ENCODE results near the gene RANBP17. TPM values are rescaled to one million over a fixed set of nuclear protein-coding genes. Genes with fewer than 3 reads are reported as not detected.
"Not testable (repeated sequence)": the region's sequence is repeated elsewhere in the genome, so short reads cannot be mapped to it uniquely, and the experiment has no call there.

The RANBP17 gene
- total RNA-seq, 2 experiments from 2014 or later = not detected

DNA sequence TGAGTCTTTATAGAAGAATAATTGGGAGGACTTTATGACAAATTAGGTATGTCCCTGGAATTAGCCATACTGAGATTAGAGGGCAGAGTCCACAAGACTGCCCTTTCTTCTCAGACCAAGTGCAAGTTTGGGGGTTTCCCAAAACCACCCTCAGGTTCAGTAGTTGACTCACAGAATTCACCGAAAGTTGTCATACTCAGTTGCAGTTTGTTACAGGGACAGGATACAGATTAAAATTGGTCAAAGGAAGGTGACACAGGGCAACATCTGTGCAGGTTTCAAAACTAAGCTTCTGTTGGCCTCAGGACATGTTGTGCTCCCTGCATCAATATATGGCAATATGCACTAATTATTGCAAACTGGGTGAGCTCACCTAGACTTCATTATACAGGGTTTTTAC lies 3.8 kb downstream of the RANBP17 start:
- intact Hi-C loops (cut with DNase I, micrococcal nuclease) = no loop called here
- no peak overlapping the region for H3K4me3 Mint-ChIP-seq
- no peaks in the 10 kb centered on the region for H3K4me1 ChIP-seq (ENCODE audit: insufficient read depth, low read length)
- TF ChIP-seq CTCF (IDR thresholded peaks at IDR 0.05) = no peak
- no peaks in the 10 kb centered on the region for H3K36me3 Mint-ChIP-seq (ENCODE audit: low read depth)
- no peak overlapping the region for H3K27ac ChIP-seq (ENCODE audit: low read depth in 1 of 2, low read length in 2 of 2)
- no peak overlapping the region for H3K4me3 ChIP-seq (ENCODE audit: low read length)
- H3K27me3 Mint-ChIP-seq = peaks cover 43% of the 10 kb centered on the region
- no peak for DNase-seq
- H3K9me3 ChIP-seq (ENCODE audit: control insufficient read depth in 1 of 2, insufficient read depth in 1 of 2, low read length in 2 of 2) = peaks cover 9 to 21% of the 10 kb centered on the region in 2 experiments
- ATAC-seq (ENCODE audit: poor library complexity) = no peak
- POLR2A ChIA-PET = no interaction called here
- H3K27me3 ChIP-seq (ENCODE audit: control insufficient read depth in 1 of 2, insufficient read depth in 2 of 2, low read length in 2 of 2) = peaks cover 12 to 17% of the 10 kb centered on the region in 2 experiments
- H3K9me3 Mint-ChIP-seq = peaks cover 16% of the 10 kb centered on the region
- no peak overlapping the region for H3K27ac Mint-ChIP-seq
- H3K4me1 Mint-ChIP-seq (ENCODE audit: low read depth) = no peaks in the 10 kb centered on the region
- CTCF ChIA-PET = no interaction called here
- no peaks in the 10 kb centered on the region for H3K36me3 ChIP-seq (ENCODE audit: insufficient read depth, low read length)

GRCh38 chr5:170867825-170868224 lies 6.0 kb downstream of the RANBP17 start:
- Histone ChIP-seq H3K36me3 (ENCODE audit: insufficient read depth, low read length) (no peaks in the 10 kb centered on the region), H3K4me3 (ENCODE audit: low read length) (no peak overlapping the region), H3K27me3 (ENCODE audit: control insufficient read depth in 1 of 2, insufficient read depth in 2 of 2, low read length in 2 of 2) (peaks cover 8 to 10% of the 10 kb centered on the region in 2 experiments), H3K27ac (ENCODE audit: low read depth in 1 of 2, low read length in 2 of 2) (no peak overlapping the region), H3K4me1 (ENCODE audit: insufficient read depth, low read length) (no peaks in the 10 kb centered on the region), H3K9me3 (ENCODE audit: control insufficient read depth in 1 of 2, insufficient read depth in 1 of 2, low read length in 2 of 2) (peaks cover 0 to 11% of the 10 kb centered on the region in 2 experiments)
- no peak for DNase-seq
- no peak for ATAC-seq (ENCODE audit: poor library complexity)
- no peak overlapping the region for H3K4me3 Mint-ChIP-seq
- H3K9me3 Mint-ChIP-seq = peaks cover 19% of the 10 kb centered on the region
- no peaks in the 10 kb centered on the region for H3K36me3 Mint-ChIP-seq (ENCODE audit: low read depth)
- no peak overlapping the region for H3K27ac Mint-ChIP-seq
- TF ChIP-seq CTCF (IDR thresholded peaks at IDR 0.05) = no peak
- ChIA-PET POLR2A (no interaction called here), CTCF (no interaction called here)
- no peaks in the 10 kb centered on the region for H3K4me1 Mint-ChIP-seq (ENCODE audit: low read depth)
- intact Hi-C loops (cut with DNase I, micrococcal nuclease) = no loop called here
- H3K27me3 Mint-ChIP-seq = peaks cover 28% of the 10 kb centered on the region

- CTCF ChIA-PET; H3K27ac Mint-ChIP-seq; intact Hi-C loops (cut with DNase I, micrococcal nuclease): not testable (repeated sequence)
These were observed 8.6 kb downstream of the RANBP17 start for GRCh38 chr5:170870390-170870789.

DNA sequence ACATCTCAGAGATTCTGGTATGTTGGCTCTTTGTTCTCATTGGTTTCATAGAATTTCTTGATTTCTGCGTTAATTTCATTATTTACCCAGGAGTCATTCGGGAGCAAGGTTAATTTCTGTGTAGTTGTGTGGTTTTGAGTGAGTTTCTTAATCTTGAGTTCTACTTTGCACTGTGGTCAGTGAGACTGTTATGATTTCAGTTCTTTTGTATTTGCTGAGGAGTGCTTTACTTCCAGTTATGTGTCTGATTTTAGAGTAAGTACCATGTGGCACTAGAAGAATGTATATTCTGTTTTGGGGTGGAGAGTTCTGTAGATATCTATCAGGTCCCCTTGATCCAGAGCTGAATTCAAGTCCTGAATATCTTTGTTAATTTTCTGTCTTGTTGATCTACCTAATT lies 12.2 kb downstream of the RANBP17 start:
- Mint-ChIP-seq H3K27ac (no peak overlapping the region), H3K27me3 (peaks cover 4% of the 10 kb centered on the region), H3K9me3 (peaks cover 20% of the 10 kb centered on the region), H3K4me3 (no peak overlapping the region), H3K4me1 (ENCODE audit: low read depth) (no peaks in the 10 kb centered on the region), H3K36me3 (ENCODE audit: low read depth) (no peaks in the 10 kb centered on the region)
- intact Hi-C loops (cut with DNase I, micrococcal nuclease) = no loop called here
- H3K27ac ChIP-seq (ENCODE audit: low read depth in 1 of 2, low read length in 2 of 2) = no peak overlapping the region
- H3K4me1 ChIP-seq (ENCODE audit: insufficient read depth, low read length) = no peaks in the 10 kb centered on the region
- H3K27me3 ChIP-seq (ENCODE audit: control insufficient read depth in 1 of 2, insufficient read depth in 2 of 2, low read length in 2 of 2) = peaks cover 0 to 2% of the 10 kb centered on the region in 2 experiments
- ATAC-seq (ENCODE audit: poor library complexity) (no peak), DNase-seq (no peak)
- no peaks in the 10 kb centered on the region for H3K9me3 ChIP-seq (ENCODE audit: control insufficient read depth in 1 of 2, insufficient read depth in 1 of 2, low read length in 2 of 2)
- H3K4me3 ChIP-seq (ENCODE audit: low read length) = no peak overlapping the region
- TF ChIP-seq CTCF (IDR thresholded peaks at IDR 0.05) = no peak
- POLR2A ChIA-PET = interaction anchor here (0.7 kb wide), 1 partner anchor 952 kb away, joined by 3 read pairs; no protein-coding TSS in a partner anchor
- H3K36me3 ChIP-seq (ENCODE audit: insufficient read depth, low read length) = no peaks in the 10 kb centered on the region
- CTCF ChIA-PET = no interaction called here

More at GRCh38 chr5:170870390-170870789, 8.6 kb downstream of the RANBP17 start:
- H3K27me3 Mint-ChIP-seq; H3K27ac ChIP-seq (ENCODE audit: low read depth in 1 of 2, low read length in 2 of 2); POLR2A ChIA-PET; ATAC-seq (ENCODE audit: poor library complexity); H3K36me3 ChIP-seq (ENCODE audit: insufficient read depth, low read length); DNase-seq; H3K9me3 ChIP-seq (ENCODE audit: control insufficient read depth in 1 of 2, insufficient read depth in 1 of 2, low read length in 2 of 2); H3K36me3 Mint-ChIP-seq (ENCODE audit: low read depth); H3K4me3 Mint-ChIP-seq; H3K27me3 ChIP-seq (ENCODE audit: control insufficient read depth in 1 of 2, insufficient read depth in 2 of 2, low read length in 2 of 2); H3K4me1 ChIP-seq (ENCODE audit: insufficient read depth, low read length); H3K4me1 Mint-ChIP-seq (ENCODE audit: low read depth); H3K4me3 ChIP-seq (ENCODE audit: low read length): not testable (repeated sequence)
- H3K9me3 Mint-ChIP-seq = peaks cover 20% of the 10 kb centered on the region

Measured in CD4-positive, alpha-beta T cell (primary cell).